Measurements from ENCODE around the gene REC8. TPM values are rescaled to one million over a fixed set of nuclear protein-coding genes. Genes with fewer than 3 reads are reported as not detected.

REC8 gene
- total and polyA plus RNA-seq, 2 of the 13 experiments (the other 11 are each of a cell fraction or from before 2014, with no cell fraction given) = 3.4 to 14.7 TPM

DNA sequence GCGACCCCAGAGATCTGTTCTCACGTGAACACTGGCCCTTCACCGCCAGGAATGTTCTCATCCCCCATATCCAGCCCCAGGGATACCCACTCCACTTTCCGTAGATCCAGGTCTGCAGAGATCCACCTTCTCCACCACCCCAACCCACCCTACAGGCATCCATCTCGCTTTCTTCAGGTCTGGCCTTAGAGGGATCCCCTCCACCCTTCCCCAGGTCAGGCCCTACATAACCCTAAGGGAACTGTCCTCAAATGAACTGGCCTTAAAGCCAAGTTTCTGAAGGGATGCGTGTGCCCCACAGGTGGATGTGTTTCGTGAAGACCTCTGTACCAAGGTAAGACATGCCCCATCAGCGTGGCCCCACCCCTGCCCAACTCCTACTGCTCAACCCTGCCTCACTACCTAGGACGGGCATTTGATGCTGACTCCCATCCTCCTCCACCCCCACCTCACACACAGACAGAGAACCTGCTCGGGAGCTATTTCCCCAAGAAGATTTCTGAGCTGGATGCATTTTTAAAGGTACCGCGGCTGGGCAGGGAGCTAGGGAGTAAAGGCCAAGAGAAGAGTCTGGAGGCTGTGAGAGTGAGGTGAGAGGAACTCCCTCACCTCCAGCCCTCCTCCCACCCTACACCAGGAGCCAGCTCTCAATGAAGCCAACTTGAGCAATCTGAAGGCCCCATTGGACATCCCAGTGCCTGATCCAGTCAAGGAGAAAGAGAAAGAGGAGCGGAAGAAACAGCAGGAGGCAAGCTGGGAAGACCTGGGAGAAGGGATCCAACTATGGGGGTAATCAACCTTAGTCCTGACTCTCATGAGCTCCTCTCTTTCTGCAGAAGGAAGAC is 35.0 kb upstream of the REC8 start (continued):
- TF ChIP-seq, protein P1, sequence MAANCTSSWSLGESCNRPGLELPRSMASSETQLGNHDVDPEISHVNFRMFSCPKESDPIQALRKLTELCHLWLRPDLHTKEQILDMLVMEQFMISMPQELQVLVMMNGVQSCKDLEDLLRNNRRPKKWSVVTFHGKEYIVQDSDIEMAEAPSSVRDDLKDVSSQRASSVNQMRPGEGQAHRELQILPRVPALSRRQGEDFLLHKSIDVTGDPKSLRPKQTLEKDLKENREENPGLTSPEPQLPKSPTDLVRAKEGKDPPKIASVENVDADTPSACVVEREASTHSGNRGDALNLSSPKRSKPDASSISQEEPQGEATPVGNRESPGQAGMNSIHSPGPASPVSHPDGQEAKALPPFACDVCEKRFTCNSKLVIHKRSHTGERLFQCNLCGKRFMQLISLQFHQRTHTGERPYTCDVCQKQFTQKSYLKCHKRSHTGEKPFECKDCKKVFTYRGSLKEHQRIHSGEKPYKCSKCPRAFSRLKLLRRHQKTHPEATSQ (CRISPR knock-in tag; IDR thresholded peaks at IDR 0.05; ENCODE audit: borderline replicate concordance) = no peak
- TF ChIP-seq, protein P2, sequence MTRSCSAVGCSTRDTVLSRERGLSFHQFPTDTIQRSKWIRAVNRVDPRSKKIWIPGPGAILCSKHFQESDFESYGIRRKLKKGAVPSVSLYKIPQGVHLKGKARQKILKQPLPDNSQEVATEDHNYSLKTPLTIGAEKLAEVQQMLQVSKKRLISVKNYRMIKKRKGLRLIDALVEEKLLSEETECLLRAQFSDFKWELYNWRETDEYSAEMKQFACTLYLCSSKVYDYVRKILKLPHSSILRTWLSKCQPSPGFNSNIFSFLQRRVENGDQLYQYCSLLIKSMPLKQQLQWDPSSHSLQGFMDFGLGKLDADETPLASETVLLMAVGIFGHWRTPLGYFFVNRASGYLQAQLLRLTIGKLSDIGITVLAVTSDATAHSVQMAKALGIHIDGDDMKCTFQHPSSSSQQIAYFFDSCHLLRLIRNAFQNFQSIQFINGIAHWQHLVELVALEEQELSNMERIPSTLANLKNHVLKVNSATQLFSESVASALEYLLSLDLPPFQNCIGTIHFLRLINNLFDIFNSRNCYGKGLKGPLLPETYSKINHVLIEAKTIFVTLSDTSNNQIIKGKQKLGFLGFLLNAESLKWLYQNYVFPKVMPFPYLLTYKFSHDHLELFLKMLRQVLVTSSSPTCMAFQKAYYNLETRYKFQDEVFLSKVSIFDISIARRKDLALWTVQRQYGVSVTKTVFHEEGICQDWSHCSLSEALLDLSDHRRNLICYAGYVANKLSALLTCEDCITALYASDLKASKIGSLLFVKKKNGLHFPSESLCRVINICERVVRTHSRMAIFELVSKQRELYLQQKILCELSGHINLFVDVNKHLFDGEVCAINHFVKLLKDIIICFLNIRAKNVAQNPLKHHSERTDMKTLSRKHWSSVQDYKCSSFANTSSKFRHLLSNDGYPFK (CRISPR knock-in tag; IDR thresholded peaks at IDR 0.05; ENCODE audit: borderline replicate concordance) = peak; percentile 2; the same call in 1 of the 2 replicates
- no peak for TF ChIP-seq EED (CRISPR knock-in tag; IDR thresholded peaks at IDR 0.05)
- TF ChIP-seq, protein P3, sequence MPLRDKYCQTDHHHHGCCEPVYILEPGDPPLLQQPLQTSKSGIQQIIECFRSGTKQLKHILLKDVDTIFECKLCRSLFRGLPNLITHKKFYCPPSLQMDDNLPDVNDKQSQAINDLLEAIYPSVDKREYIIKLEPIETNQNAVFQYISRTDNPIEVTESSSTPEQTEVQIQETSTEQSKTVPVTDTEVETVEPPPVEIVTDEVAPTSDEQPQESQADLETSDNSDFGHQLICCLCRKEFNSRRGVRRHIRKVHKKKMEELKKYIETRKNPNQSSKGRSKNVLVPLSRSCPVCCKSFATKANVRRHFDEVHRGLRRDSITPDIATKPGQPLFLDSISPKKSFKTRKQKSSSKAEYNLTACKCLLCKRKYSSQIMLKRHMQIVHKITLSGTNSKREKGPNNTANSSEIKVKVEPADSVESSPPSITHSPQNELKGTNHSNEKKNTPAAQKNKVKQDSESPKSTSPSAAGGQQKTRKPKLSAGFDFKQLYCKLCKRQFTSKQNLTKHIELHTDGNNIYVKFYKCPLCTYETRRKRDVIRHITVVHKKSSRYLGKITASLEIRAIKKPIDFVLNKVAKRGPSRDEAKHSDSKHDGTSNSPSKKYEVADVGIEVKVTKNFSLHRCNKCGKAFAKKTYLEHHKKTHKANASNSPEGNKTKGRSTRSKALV (CRISPR knock-in tag; IDR thresholded peaks at IDR 0.05) = no peak
- no peak for TF ChIP-seq ZNF12 (CRISPR knock-in tag; IDR thresholded peaks at IDR 0.05)
- TF ChIP-seq FOXP1 (IDR thresholded peaks at IDR 0.05) = no peak
- TF ChIP-seq FOXP1 (CRISPR knock-in tag; IDR thresholded peaks at IDR 0.05) = no peak
- TF ChIP-seq ARNTL (CRISPR knock-in tag; IDR thresholded peaks at IDR 0.05) = 0 out of 2 replicates have a peak, but pooled peaks have one; percentile 44
- peak; percentile 35; the same call in 1 of the 2 replicates for TF ChIP-seq ZNF253 (CRISPR knock-in tag; IDR thresholded peaks at IDR 0.05; ENCODE audit: borderline replicate concordance)
- peak; percentile 40; the same call in 1 of the 2 replicates for TF ChIP-seq MIER3 (CRISPR knock-in tag; IDR thresholded peaks at IDR 0.05; ENCODE audit: borderline replicate concordance)
- no peak for TF ChIP-seq ZKSCAN8 (CRISPR knock-in tag; IDR thresholded peaks at IDR 0.05; ENCODE audit: borderline replicate concordance)
- no peak for TF ChIP-seq MTF2 (CRISPR knock-in tag; IDR thresholded peaks at IDR 0.05; ENCODE audit: borderline replicate concordance)
- TF ChIP-seq KDM2A (CRISPR knock-in tag; IDR thresholded peaks at IDR 0.05; ENCODE audit: borderline replicate concordance, low read depth) = 0 out of 2 replicates have a peak, but pooled peaks have one; percentile 56
- TF ChIP-seq HNF4G (IDR thresholded peaks at IDR 0.05; ENCODE audit: borderline replicate concordance, low read depth, low read length) = no peak
- TF ChIP-seq HNF4G (CRISPR knock-in tag; IDR thresholded peaks at IDR 0.05; ENCODE audit: borderline replicate concordance, low read depth) = peak; percentile 17; the same call in 1 of the 2 replicates
- peak; percentile 52 for TF ChIP-seq IKZF4 (CRISPR knock-in tag; IDR thresholded peaks at IDR 0.05; ENCODE audit: borderline replicate concordance, low read depth, not compliant biosample characterization)
- 0 out of 2 replicates have a peak, but pooled peaks have one; percentile 85 for TF ChIP-seq ZNF660 (CRISPR knock-in tag; IDR thresholded peaks at IDR 0.05; ENCODE audit: borderline replicate concordance, low read depth)
- no peak for TF ChIP-seq CC2D1A (CRISPR knock-in tag; IDR thresholded peaks at IDR 0.05)
- TF ChIP-seq, protein P4, sequence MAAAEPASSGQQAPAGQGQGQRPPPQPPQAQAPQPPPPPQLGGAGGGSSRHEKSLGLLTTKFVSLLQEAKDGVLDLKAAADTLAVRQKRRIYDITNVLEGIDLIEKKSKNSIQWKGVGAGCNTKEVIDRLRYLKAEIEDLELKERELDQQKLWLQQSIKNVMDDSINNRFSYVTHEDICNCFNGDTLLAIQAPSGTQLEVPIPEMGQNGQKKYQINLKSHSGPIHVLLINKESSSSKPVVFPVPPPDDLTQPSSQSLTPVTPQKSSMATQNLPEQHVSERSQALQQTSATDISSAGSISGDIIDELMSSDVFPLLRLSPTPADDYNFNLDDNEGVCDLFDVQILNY (CRISPR knock-in tag; conservative IDR thresholded peaks at IDR 0.05) = no peak
- TF ChIP-seq SMAD1 (CRISPR knock-in tag; IDR thresholded peaks at IDR 0.05; ENCODE audit: borderline replicate concordance, low read depth) = no peak
- no peak for TF ChIP-seq SMAD3 (CRISPR knock-in tag; IDR thresholded peaks at IDR 0.05)

All from HepG2 (cell line).